Measurements from ENCODE around the gene AP4S1. TPM values are rescaled to one million over a fixed set of nuclear protein-coding genes. Genes with fewer than 3 reads are reported as not detected.

AP4S1 gene
- total and polyA plus RNA-seq, 2 of the 8 experiments (the other 6 are each of a cell fraction or from before 2014, with no cell fraction given), result 2.8 to 9.9 TPM

DNA sequence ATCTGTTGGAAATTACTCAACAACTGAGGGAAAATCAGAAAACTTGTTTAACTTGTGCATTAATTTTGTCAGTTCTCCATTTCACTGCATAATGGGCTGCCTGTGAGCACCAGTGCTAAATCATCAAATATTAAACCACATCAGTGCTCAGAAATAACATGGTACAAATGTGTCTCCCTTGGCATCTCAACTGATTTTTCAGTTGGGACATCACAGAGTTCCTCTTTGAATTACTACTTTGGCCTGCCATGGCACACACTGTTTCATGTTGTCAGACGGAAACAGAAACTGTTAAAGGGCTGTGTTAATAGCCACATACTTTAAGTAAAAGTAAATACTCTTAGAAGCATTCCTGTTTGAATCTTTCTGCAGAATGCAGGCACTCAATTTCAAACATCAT lies 42.8 kb downstream of the AP4S1 start:
- DNase-seq (ENCODE audit: low read depth in 1 of 2, low spot score in 2 of 2) (no peak), FAIRE-seq (no peak)
- TF ChIP-seq, protein P1, sequence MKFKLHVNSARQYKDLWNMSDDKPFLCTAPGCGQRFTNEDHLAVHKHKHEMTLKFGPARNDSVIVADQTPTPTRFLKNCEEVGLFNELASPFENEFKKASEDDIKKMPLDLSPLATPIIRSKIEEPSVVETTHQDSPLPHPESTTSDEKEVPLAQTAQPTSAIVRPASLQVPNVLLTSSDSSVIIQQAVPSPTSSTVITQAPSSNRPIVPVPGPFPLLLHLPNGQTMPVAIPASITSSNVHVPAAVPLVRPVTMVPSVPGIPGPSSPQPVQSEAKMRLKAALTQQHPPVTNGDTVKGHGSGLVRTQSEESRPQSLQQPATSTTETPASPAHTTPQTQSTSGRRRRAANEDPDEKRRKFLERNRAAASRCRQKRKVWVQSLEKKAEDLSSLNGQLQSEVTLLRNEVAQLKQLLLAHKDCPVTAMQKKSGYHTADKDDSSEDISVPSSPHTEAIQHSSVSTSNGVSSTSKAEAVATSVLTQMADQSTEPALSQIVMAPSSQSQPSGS (IDR thresholded peaks at IDR 0.05; ENCODE audit: low read length), result no peak
- Histone ChIP-seq H2AFZ (ENCODE audit: low read length) (no peak overlapping the region), H3K9me3 (ENCODE audit: insufficient read depth in 2 of 2, low read depth in 1 of 2, low read length in 1 of 2) (no peaks in the 10 kb centered on the region), H3K4me3 (ENCODE audit: extremely low read depth in 1 of 4, insufficient read depth in 2 of 4, low read depth in 3 of 4, low read length in 4 of 4) (no peak overlapping the region), H3K4ac (replicated peaks; ENCODE audit: insufficient read length, low read depth, low read length) (no peak overlapping the region), H3K27ac (ENCODE audit: low read depth, low read length) (no peak overlapping the region), H3K36me3 (ENCODE audit: control insufficient read depth in 2 of 4, insufficient read depth in 4 of 4, low read length in 3 of 4) (0 out of 8 replicates have a peak, but pooled peaks cover 0 to 2% (median 0%) of the 10 kb centered on the region in 4 experiments), H2BK20ac (ENCODE audit: low read length) (no peak overlapping the region), H3K4me2 (ENCODE audit: insufficient read depth in 1 of 2, low read depth in 2 of 2, low read length in 2 of 2) (no peak overlapping the region), H3K79me2 (ENCODE audit: control insufficient read depth in 1 of 2, insufficient read depth in 2 of 2, low read length in 2 of 2) (no peaks in the 10 kb centered on the region), H2BK12ac (ENCODE audit: low read depth, low read length) (no peak overlapping the region), H2BK15ac (ENCODE audit: low read length) (no peak overlapping the region), H4K8ac (ENCODE audit: extremely low read depth, insufficient read depth, low read length) (no peak overlapping the region), H3K27me3 (replicated peaks in 1 of 4; ENCODE audit: control insufficient read depth in 3 of 4, extremely low read depth in 1 of 4, insufficient read depth in 3 of 4, low read length in 3 of 4) (no peaks in the 10 kb centered on the region), H3K79me1 (ENCODE audit: low read depth, low read length) (no peaks in the 10 kb centered on the region), H3K23ac (ENCODE audit: insufficient read length) (no peak overlapping the region), H4K91ac (replicated peaks; ENCODE audit: insufficient read length, low read length) (no peak overlapping the region), H4K20me1 (replicated peaks in 1 of 2; ENCODE audit: control insufficient read depth in 1 of 2, insufficient read depth in 2 of 2, low read length in 2 of 2) (no peaks in the 10 kb centered on the region), H4K5ac (ENCODE audit: insufficient read length, low read depth, low read length) (no peak overlapping the region), H2BK120ac (replicated peaks; ENCODE audit: low read depth, low read length) (no peak overlapping the region), H2BK5ac (ENCODE audit: low read depth, low read length) (no peak overlapping the region), H3K14ac (ENCODE audit: insufficient read length) (no peak overlapping the region), H3K18ac (ENCODE audit: extremely low read depth, low read length) (no peak overlapping the region), H3K23me2 (ENCODE audit: low read depth, low read length) (no peaks in the 10 kb centered on the region), H3K56ac (replicated peaks; ENCODE audit: insufficient read length, low read depth, low read length) (no peak overlapping the region), H3K9ac (replicated peaks in 1 of 4; ENCODE audit: extremely low read depth in 1 of 4, low read depth in 3 of 4, low read length in 3 of 4) (no peak overlapping the region), H2AK5ac (ENCODE audit: low read depth, low read length) (no peak overlapping the region), H3K4me1 (replicated peaks in 1 of 4; ENCODE audit: control insufficient read depth in 3 of 4, insufficient read depth in 4 of 4, low read length in 3 of 4) (no peaks in the 10 kb centered on the region)
- WGBS, 2 experiments (ENCODE audit: extremely low coverage in 1 of 2, insufficient coverage in 1 of 2, insufficient read length in 1 of 2, insufficient replicate concordance in 2 of 2, low coverage in 1 of 2, low lambda C conversion rate in 2 of 2, missing lambda C conversion rate in 1 of 2), result 84% methylated on average over 1 of the region's 1 CpG; no CpG with 5 or more reads in 1 of the 2 experiments
- CTCF ChIA-PET (ENCODE audit: partially characterized antibody), result interaction anchor here (1.2 kb wide), 1 partner anchor 14 kb away, joined by 5 read pairs; no protein-coding TSS in a partner anchor
- POLR2A ChIA-PET (ENCODE audit: partially characterized antibody), result interaction anchor here (1.3 kb wide), 1 partner anchor 42 kb away, joined by 5 read pairs; the partner anchor contains the start of gene STRN3
